GM18526 (cell line): ENCODE results near the gene KDM3B.

Experiments used
- POLR2A ChIP-seq: IDR thresholded peaks from 3 replicates; pipeline ENCODE4 v1.6.1; 2011; ENCODE audit not compliant: insufficient read length; ENCODE audit errors: extremely low read depth

KDM3B gene

GRCh38 chr5:138352071-138352721 lies at the start of gene KDM3B:
KDM3B (plus strand) TSS chr5:138352685; CDS start chr5:138352796, 111 bp downstream.
- no peak for TF ChIP-seq POLR2A

GRCh38 chr5:138303372-138303771 lies 49.1 kb upstream of the KDM3B start:
- no peak for TF ChIP-seq POLR2A

- no peak for TF ChIP-seq POLR2A
These were observed 46.7 kb upstream of the KDM3B start for GRCh38 chr5:138305797-138306196.

- TF ChIP-seq POLR2A: no peak
These were observed 36.7 kb upstream of the KDM3B start for GRCh38 chr5:138315751-138316278.

- no peak for TF ChIP-seq POLR2A
These were observed 36.1 kb upstream of the KDM3B start for GRCh38 chr5:138316355-138316754.

GRCh38 chr5:138330813-138331448 lies 21.6 kb upstream of the KDM3B start:
- TF ChIP-seq POLR2A: no peak

- TF ChIP-seq POLR2A: peak; percentile 65
These were observed 20.8 kb upstream of the KDM3B start, which contains the start of gene CDC25C for GRCh38 chr5:138331449-138332368. CDC25C (minus strand) TSS chr5:138331804; CDS start chr5:138331180, 624 bp downstream.

GRCh38 chr5:138334867-138335447 lies 17.5 kb upstream of the KDM3B start:
- no peak for TF ChIP-seq POLR2A

- no peak for TF ChIP-seq POLR2A
These were observed 15.4 kb upstream of the KDM3B start for GRCh38 chr5:138336952-138337684.

GRCh38 chr5:138337685-138338410 lies 14.6 kb upstream of the KDM3B start, which contains the start of gene FAM53C:
FAM53C (plus strand) TSS chr5:138338266; CDS start chr5:138341336, 3,070 bp downstream.
- peak; percentile 100 for TF ChIP-seq POLR2A

GRCh38 chr5:138338411-138339090 lies 13.9 kb upstream of the KDM3B start:
- TF ChIP-seq POLR2A: no peak

- no peak for TF ChIP-seq POLR2A
These were observed 13.4 kb upstream of the KDM3B start for GRCh38 chr5:138339091-138339456.

- TF ChIP-seq POLR2A: no peak
These were observed 13.0 kb upstream of the KDM3B start for GRCh38 chr5:138339464-138339863.
